Fibroblast of lung (primary cell): ENCODE measurements around the gene DCAF7. TPM values are rescaled to one million over a fixed set of nuclear protein-coding genes. Genes with fewer than 3 reads are reported as not detected.

ENCODE experiments used
- DNase-seq, 2 donors: peaks; one replicate each; pipeline versions ENCODE4 v3.0.0 to v3.0.0-alpha.2; 2010; ENCODE audit warnings: low read depth in 2 of 2
- H2AFZ ChIP-seq: 2 replicates; pipeline ENCODE4 v1.5.1; 2012; ENCODE audit warnings: low read length, control low read depth, inconsistent platforms
- H3K27ac ChIP-seq: 2 replicates; pipeline ENCODE4 v1.5.1; 2011; ENCODE audit warnings: low read length, control low read depth; ENCODE audit not compliant: insufficient read depth
- H3K27me3 ChIP-seq: 2 replicates; pipeline ENCODE4 v1.5.1; 2011; ENCODE audit warnings: mild to moderate bottlenecking, low read length; ENCODE audit not compliant: control insufficient read depth, insufficient read depth
- H3K36me3 ChIP-seq: 2 replicates; pipeline ENCODE4 v1.5.1; 2011; ENCODE audit warnings: low read length; ENCODE audit not compliant: control insufficient read depth, insufficient read depth
- H3K4me1 ChIP-seq: 2 replicates; pipeline ENCODE4 v1.5.1; 2011; ENCODE audit warnings: low read length; ENCODE audit not compliant: control insufficient read depth, insufficient read depth; ENCODE audit errors: extremely low read depth
- H3K4me2 ChIP-seq: 2 replicates; pipeline ENCODE4 v1.5.1; 2011; ENCODE audit warnings: low read length, control low read depth; ENCODE audit not compliant: insufficient read depth; ENCODE audit errors: extremely low read depth
- H3K4me3 ChIP-seq, 4 experiments: fragments of 200-600 bp in 1 of 4; sonication (generic) in 1 of 4; replicated peaks in 1 of 4; 2 replicates each; pipeline ENCODE4 v1.5.1; 2011 to 2016; ENCODE audit warnings: low read length in 4 of 4, low read depth in 3 of 4, mild to moderate bottlenecking in 3 of 4, control low read depth in 2 of 4, inconsistent platforms in 1 of 4, mixed read lengths in 1 of 4; ENCODE audit not compliant: insufficient read depth in 1 of 4; ENCODE audit errors: control extremely low read depth in 1 of 4
- H3K79me2 ChIP-seq: 2 replicates; pipeline ENCODE4 v1.5.1; 2012; ENCODE audit warnings: mild to moderate bottlenecking, low read length, inconsistent platforms; ENCODE audit not compliant: control insufficient read depth, insufficient read depth
- H3K9ac ChIP-seq: 2 replicates; pipeline ENCODE4 v1.5.1; 2011; ENCODE audit warnings: mild to moderate bottlenecking, low read length, control low read depth; ENCODE audit not compliant: insufficient read depth
- H3K9me3 ChIP-seq: 2 replicates; pipeline ENCODE4 v1.5.1; 2012; ENCODE audit warnings: low read depth, low read length; ENCODE audit not compliant: control insufficient read depth, insufficient read depth
- H4K20me1 ChIP-seq: 2 replicates; pipeline ENCODE4 v1.5.1; 2011; ENCODE audit warnings: low read length; ENCODE audit not compliant: control insufficient read depth, insufficient read depth; ENCODE audit errors: extremely low read depth
- EZH2 ChIP-seq: IDR thresholded peaks from 2 replicates; pipeline ENCODE4 v1.5.1; 2012; ENCODE audit warnings: low read length, control low read depth, mild to moderate bottlenecking; ENCODE audit errors: missing control alignments
- polyA plus RNA-seq, 2 donors: library from polyadenylated mRNA; depleted of rRNA in 1 of 2; stranded (reverse) in 1 of 2; unstranded in 1 of 2; fragments of >200 nt; gene quantifications; 2 replicates each; pipeline ENCODE4 v1.2.1, GENCODE V29; 2011 to 2012; ENCODE audit warnings: missing spikeins in 1 of 2
- total RNA-seq: library from RNA; depleted of rRNA; stranded (reverse); fragments of >200 nt; gene quantifications from 2 replicates; pipeline ENCODE4 v1.2.1, GENCODE V29; 2014
- TF ChIP-seq, protein P1 (sequence below), 2 donors: IDR thresholded peaks in 1 of 2; conservative IDR thresholded peaks in 1 of 2; 1 replicate in 1 of 2; 2 replicates in 1 of 2; pipeline ENCODE4 v1.5.1; 2011 to 2012; ENCODE audit warnings: low read length in 2 of 2, control low read depth in 1 of 2, inconsistent platforms in 1 of 2, low read depth in 1 of 2, mild to moderate bottlenecking in 1 of 2

Gene DCAF7
- total and polyA plus RNA-seq, 2 donors (not counting 1 experiment from before 2014, with no cell fraction given), result 13.9 to 38.8 TPM

DNA sequence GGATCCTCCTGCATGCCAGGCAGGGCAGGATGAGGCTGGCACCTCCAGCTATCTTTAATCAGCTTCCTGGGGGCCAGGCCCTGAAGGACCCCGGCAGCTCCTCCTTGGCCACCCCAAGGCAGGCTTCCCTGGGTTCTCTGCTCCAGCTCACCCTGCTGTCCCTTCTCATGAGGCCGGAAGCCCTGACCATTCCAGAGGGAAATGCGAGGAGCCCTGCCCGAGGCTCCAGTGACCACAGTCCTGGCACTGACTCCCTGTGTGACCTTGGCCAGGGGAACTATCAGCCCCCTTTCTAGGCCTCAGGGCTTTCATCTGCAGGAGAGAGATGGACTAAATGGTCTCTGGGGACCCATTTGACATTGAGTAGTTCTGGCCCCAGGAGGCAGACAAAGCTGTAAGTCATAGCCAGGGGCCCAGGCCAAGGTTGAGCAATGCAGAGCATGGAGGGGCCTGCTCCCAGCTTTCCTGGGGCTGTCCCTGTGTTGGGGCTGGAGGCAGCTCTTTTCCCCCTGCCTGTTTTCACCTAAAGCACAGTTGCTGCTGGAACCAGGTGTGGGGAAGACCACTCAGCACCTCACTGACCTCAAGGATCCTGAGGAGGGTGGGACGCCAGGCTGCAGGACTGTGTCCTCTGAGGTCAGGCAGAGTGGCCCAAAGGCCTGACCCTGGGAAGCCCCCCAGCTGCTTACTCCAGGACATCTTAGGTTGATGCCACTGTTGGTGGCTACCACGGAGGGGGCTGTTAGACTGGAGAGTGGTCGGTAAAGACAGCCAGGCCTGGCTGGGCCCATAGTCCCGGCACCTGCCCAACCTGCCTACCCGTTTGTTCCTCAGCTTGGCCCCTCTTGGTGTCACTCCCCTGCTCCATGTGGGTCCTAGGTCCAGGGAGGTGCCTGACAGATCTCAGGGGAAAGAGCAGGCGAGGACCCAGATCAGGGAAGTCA is 19.0 kb upstream of the DCAF7 start:
- Histone ChIP-seq H3K4me3 (no peak overlapping the region), H3K27me3 (peaks cover 8% of the 10 kb centered on the region), H3K9me3 (no peaks in the 10 kb centered on the region), H3K4me2 (no peak overlapping the region), H3K36me3 (no peaks in the 10 kb centered on the region), H3K9ac (no peak overlapping the region), H3K79me2 (no peaks in the 10 kb centered on the region), H3K4me1 (no peaks in the 10 kb centered on the region), H3K27ac (no peak overlapping the region), H2AFZ (no peak overlapping the region), H4K20me1 (no peaks in the 10 kb centered on the region)
- DNase-seq, result no peak
- TF ChIP-seq, protein P1, sequence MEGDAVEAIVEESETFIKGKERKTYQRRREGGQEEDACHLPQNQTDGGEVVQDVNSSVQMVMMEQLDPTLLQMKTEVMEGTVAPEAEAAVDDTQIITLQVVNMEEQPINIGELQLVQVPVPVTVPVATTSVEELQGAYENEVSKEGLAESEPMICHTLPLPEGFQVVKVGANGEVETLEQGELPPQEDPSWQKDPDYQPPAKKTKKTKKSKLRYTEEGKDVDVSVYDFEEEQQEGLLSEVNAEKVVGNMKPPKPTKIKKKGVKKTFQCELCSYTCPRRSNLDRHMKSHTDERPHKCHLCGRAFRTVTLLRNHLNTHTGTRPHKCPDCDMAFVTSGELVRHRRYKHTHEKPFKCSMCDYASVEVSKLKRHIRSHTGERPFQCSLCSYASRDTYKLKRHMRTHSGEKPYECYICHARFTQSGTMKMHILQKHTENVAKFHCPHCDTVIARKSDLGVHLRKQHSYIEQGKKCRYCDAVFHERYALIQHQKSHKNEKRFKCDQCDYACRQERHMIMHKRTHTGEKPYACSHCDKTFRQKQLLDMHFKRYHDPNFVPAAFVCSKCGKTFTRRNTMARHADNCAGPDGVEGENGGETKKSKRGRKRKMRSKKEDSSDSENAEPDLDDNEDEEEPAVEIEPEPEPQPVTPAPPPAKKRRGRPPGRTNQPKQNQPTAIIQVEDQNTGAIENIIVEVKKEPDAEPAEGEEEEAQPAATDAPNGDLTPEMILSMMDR (conservative IDR thresholded peaks at IDR 0.05 in 1 of 2, IDR thresholded peaks at IDR 0.05 in 1 of 2; ENCODE audit: low read depth in 1 of 2, low read length in 2 of 2), result no peak
- no peak for TF ChIP-seq EZH2

- no peak overlapping the region for H3K4me3 ChIP-seq
- DNase-seq, result no peak
- H3K79me2 ChIP-seq, result no peaks in the 10 kb centered on the region
- no peaks in the 10 kb centered on the region for H4K20me1 ChIP-seq
- no peak overlapping the region for H3K4me2 ChIP-seq
- TF ChIP-seq, protein P1 (conservative IDR thresholded peaks at IDR 0.05 in 1 of 2, IDR thresholded peaks at IDR 0.05 in 1 of 2; ENCODE audit: low read depth in 1 of 2, low read length in 2 of 2), result no peak
- TF ChIP-seq EZH2, result no peak
- H2AFZ ChIP-seq, result no peak overlapping the region
- no peaks in the 10 kb centered on the region for H3K36me3 ChIP-seq
- H3K27ac ChIP-seq, result no peak overlapping the region
- H3K9me3 ChIP-seq, result no peaks in the 10 kb centered on the region
- H3K27me3 ChIP-seq, result peaks cover 14% of the 10 kb centered on the region
- no peak overlapping the region for H3K9ac ChIP-seq
- no peaks in the 10 kb centered on the region for H3K4me1 ChIP-seq
These were observed 16.7 kb upstream of the DCAF7 start for GRCh38 chr17:63533433-63534077.

DNA sequence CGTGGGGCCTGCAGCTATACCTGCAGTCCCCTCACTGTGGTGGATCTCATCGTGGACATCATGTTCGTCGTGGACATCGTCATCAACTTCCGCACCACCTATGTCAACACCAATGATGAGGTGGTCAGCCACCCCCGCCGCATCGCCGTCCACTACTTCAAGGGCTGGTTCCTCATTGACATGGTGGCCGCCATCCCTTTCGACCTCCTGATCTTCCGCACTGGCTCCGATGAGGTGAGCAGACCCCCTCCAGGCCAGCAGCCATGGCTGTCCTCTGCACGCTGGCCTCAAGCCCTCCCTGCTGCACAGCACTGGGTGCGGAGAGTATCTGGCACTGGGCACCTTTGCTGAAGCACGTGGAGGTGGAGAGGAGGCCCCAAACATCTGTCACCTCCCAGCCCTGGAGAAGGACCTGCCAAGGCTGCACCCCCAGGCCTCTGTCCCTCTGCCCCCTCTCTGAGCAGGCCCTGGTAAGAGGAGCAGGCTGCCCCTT is 16.2 kb upstream of the DCAF7 start:
- no peak for TF ChIP-seq EZH2
- TF ChIP-seq, protein P1 (conservative IDR thresholded peaks at IDR 0.05 in 1 of 2, IDR thresholded peaks at IDR 0.05 in 1 of 2; ENCODE audit: low read depth in 1 of 2, low read length in 2 of 2), result no peak
- Histone ChIP-seq H3K4me3 (no peak overlapping the region), H3K27me3 (peaks cover 20% of the 10 kb centered on the region), H3K9ac (no peak overlapping the region), H4K20me1 (no peaks in the 10 kb centered on the region), H3K27ac (no peak overlapping the region), H3K4me2 (no peak overlapping the region), H3K4me1 (no peaks in the 10 kb centered on the region), H2AFZ (no peak overlapping the region), H3K79me2 (no peaks in the 10 kb centered on the region), H3K9me3 (no peaks in the 10 kb centered on the region), H3K36me3 (no peaks in the 10 kb centered on the region)
- DNase-seq, result no peak
